HUDEP-2 (cell line): Measurements from ENCODE around the gene PTOV1.

Source experiments
- DNase-seq, 76 experiments: peaks; one replicate each; lab custom pipeline; 2025; ENCODE audit not compliant: unreplicated experiment in 76 of 76; lab: John Stamatoyannopoulos, UW

PTOV1 gene

DNA sequence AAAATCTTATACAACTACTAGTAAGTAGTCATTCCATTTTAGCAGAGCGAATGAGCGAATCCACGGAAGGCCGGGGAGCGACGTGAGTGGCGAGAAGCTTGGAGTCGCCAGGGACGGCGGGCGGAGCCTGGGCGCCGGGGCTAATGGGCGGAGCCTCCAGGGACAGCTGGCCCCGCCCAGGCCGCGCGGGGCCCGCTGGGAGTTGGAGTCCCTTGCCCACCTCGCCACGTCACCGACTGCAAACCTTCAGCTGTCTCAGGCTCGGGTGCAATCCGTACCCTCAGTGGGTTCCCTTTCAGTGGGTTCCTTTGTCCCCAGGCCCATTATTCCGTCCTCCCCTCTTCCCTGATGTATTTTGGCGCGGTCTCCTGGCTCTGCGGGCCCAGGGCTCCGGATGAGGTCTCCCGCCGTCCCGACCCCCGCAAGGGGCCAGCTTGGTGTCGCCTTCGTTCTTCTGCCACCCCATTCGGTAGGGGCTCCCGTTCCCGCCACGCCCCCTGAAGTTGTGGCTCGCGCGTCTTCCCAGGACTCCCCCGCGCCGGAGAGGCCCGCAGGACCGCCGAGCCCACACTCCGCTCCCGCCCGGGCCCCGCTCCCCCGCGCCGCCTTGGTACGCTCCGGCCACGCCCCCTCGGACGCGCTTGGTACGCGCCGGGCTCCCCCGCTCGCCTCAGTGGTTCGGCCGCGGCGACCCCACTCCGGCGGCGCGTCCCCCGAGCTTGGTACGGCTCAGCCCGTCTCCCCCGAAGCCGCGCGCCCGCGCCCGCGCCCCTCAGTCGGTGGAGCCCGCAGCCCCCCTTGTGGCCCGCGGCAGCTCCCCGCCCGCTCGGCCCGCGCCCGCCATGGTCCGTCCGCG, at the start of gene PTOV1:
TSS of gene PTOV1 (plus strand) at position 673 of the 856 bp plus-strand sequence.
- peak in 75 of 76 experiments; percentile 39 to 100 (median 88) for DNase-seq

DNA sequence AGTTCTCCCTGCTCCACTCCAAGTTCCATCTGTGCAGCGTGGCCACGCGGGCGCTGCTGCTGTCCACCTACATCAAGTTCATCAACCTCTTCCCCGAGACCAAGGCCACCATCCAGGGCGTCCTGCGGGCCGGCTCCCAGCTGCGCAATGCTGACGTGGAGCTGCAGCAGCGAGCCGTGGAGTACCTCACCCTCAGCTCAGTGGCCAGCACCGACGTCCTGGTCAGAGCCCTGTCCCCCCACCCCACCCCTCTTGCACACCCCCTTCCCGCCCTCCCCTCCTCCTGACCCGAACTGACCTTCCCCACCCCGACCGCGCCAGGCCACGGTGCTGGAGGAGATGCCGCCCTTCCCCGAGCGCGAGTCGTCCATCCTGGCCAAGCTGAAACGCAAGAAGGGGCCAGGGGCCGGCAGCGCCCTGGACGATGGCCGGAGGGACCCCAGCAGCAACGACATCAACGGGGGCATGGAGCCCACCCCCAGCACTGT, 49.5 kb upstream of the PTOV1 start:
- no peak for DNase-seq

DNA sequence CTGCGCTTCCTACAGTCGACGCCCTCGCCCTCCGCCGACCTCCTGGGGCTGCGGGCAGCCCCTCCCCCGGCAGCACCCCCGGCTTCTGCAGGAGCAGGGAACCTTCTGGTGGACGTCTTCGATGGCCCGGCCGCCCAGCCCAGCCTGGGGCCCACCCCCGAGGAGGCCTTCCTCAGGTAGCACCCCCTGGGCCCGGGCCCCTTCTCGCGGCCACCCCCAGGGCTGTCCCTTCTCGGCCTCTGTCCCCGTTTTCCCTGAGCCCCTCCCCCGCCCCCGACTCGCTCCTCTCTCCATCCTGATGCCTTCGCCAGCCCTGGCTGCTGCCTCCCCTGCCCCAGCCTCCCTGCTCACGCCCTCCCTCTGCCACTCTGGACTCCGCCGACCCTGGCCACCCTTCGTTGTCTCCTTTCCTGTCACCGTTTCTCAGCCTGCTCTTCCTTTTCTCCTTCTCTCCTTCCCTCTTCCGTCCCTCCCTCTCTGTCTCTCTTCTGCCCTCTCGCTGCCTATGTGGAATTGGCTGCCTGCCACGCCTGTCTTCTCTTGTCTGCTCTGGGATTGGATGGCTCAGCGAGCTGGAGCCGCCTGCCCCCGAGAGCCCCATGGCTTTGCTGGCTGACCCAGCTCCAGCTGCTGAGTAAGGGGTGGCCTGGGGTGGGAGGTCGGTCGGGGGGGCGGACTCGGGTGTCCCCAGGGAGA, 48.8 kb upstream of the PTOV1 start:
- DNase-seq = peak in 21 of 76 experiments; percentile 11 to 43 (median 24)

- no peak for DNase-seq
These were observed 48.0 kb upstream of the PTOV1 start for GRCh38 chr19:49802836-49803528.

DNA sequence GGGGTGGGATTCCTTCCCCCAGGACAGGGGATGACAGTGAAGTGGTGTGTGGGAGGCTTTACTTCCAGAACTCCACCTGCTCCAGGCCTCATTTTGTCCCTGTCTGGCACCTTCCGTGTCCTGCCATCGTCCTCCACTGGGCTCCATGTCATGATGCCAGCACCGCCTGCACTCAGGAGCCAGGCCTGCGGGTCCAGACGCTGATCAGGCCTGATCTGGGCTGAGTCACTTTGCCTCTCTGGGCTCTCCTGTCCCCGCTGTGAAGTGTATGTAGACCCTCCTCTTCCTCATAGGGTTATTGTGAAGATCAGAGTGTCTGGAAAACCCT, 47.5 kb upstream of the PTOV1 start:
- DNase-seq = no peak

DNA sequence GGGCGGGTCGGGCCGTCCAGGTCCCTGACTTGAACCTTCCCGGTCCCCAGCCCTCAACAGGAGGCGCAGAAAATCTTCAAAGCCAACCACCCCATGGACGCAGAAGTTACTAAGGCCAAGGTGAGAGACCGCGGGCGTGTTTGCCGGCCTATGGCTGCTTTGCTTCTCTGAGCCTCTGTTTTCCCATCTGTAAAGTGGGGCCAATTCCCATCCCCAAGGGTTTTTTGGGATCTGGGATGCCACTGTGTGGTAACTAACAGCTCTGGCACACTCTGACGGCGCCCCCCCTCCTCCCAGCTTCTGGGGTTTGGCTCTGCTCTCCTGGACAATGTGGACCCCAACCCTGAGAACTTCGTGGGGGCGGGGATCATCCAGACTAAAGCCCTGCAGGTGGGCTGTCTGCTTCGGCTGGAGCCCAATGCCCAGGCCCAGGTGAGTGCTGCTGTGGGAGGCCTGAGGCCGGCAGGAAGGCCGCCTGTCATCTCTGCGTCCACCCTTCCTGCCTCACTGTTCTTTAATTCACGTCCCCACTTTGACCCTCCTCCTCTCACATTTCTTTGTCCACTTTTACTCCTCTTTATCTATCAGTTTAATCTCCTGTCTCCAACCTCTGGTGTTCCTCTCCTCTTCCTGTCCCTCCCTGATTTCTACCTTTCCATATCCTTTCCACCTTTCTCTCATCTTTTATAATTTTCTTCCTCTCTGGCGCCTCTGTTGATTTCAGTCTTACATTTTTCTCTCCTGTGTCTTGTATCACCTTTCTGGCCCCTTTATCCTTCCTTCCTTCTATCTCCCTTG, 44.9 kb upstream of the PTOV1 start:
- DNase-seq = no peak

- DNase-seq = no peak
These were observed 44.4 kb upstream of the PTOV1 start for GRCh38 chr19:49806620-49806959.

DNA sequence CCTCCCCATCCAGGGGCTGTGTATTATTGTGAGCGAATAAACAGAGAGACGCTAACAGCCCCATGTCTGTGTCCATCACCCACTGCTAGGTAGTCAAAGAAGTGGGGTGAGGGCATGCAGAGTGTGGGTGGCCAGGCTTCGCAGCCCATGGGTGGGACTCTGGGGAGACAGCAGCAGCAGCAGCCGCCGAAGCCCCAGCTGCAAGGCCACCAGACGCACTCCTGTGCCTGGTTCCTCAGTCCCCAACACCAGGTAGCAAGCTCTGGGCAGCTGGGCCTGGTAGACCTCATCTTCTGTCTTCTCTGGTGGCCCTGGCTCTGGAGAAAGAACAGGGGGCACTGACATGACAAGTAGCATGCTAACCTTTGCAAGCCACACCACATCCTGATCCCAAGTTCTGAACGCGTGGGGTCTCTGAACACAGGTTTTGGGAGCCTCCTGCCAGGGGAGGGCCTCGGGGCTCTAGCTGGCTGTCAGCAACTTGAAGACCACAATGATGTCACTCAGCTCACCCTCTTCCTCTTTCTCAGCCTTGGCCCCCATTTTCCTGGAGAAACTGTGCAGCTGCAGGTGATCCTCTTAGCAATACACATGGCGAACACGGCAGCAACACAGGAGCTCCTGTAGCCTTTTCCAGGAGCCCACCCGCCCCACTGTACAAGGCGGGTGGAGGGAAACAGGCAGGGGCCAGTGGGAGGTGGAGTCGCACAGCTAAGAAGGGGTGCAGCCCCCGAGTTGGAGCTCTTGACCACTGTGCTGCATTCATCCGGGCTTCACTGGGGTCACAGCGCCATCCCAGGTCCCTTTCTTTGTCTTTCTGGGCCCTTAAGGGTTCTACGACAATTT, 43.7 kb upstream of the PTOV1 start:
- no peak for DNase-seq

GRCh38 chr19:49807904-49808675, 42.9 kb upstream of the PTOV1 start:
- DNase-seq = no peak

DNA sequence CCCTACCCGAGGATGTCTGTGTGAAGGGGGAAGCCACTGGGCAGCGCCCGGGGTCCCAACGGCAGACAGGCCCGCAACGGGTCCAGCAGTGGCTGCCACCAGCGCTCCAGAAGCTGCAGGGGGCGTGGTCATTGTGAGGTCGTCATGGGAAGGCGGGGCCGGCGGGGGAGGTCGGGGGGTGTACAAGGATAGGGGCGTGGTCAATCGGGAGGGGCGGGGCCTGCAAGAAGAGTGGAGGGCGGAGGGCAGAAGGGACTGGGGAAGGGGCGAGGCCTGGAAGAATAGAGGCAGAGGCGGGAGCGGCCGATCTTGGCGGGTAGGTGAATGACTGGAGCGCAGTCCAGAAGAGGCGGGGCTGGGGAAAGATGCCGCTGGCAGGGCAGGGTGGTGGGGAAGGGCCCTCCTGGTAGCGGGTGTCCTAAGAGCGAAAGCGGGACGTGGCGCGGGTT, 42.2 kb upstream of the PTOV1 start:
- peak in 72 of 76 experiments; percentile 27 to 98 (median 85) for DNase-seq

DNA sequence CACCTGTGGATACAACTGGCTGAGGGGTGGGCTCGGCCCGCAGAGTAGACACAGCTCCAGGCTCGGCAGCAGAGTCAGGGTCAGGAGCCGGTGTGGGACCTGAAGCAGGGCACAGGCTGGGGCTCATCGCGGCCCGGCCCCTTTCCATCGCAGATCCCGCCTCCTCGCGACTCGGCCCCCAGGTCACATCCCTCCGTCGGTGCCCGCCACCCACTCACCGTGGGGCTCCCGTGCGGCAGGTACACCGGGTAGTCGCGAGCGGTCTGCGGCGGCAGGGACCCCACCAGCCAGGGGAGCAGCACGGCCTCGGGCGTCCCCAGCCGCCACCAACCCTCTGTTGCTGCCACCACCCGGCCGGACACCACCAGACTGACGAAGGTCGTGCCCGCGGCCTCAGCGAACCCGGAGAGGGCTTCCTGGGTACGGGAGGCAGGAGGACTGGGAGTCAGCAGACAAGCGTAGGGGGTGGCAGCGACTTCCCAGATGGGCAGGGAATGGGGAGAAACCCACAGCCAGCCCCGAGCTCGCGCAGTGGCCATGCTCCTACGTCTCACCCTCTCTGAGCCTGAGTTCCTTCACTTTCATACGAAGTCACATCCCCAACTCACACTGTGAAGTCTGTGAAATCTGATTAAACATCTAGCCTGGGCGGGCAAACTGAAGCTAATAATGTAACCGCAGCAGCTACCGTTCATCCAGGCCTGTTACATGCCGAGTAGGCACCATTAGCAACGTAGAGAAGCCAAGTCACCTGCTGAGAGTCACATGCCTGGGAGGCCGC, 41.6 kb upstream of the PTOV1 start:
- peak in 64 of 76 experiments; percentile 22 to 97 (median 62) for DNase-seq

- peak in 1 of 76 experiments; percentile 54 for DNase-seq
These were observed 41.0 kb upstream of the PTOV1 start for GRCh38 chr19:49809941-49810389.

- no peak for DNase-seq
These were observed 39.6 kb upstream of the PTOV1 start for GRCh38 chr19:49811328-49811727.

DNA sequence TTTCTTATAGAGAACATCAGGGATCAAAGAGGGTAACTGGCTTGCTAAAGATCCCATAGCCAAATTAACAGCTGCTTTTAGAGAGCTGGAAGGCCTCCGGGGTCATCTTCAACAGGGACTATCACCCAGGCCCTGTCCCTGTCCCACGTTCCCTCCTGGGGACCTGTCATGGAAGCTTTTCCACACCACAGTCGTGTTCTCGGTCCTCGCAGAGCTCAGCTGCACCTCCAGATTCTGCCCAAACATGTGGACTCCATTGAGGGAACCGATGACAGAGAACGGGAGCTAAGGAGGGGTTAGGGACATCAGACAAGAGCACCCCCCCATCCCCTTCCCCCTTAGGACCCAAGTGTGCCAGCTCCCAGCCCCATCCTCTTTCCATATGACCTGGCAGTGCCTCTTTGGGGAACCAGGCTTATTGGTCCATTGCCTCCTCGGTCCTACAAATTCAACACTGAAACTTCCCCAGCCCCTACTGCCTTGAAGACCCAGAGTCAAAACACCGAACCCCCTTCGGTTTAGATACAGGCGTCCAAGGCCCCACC, 38.4 kb upstream of the PTOV1 start:
- DNase-seq = peak in 1 of 76 experiments; percentile 55

GRCh38 chr19:49812997-49813861, 37.7 kb upstream of the PTOV1 start, which contains the start of gene FUZ:
Gene FUZ (minus strand): TSS chr19:49813292. CDS start chr19:49813106, 186 bp downstream.
- peak; percentile 56 to 100 (median 98) for DNase-seq

GRCh38 chr19:49814010-49814409, 36.9 kb upstream of the PTOV1 start:
- no peak for DNase-seq

- DNase-seq = no peak
These were observed 34.4 kb upstream of the PTOV1 start for GRCh38 chr19:49816590-49816989.
